Mammary microvascular endothelial cell (primary cell): ENCODE data around the gene CYLC1. TPM values are rescaled to one million over a fixed set of nuclear protein-coding genes. Genes with fewer than 3 reads are reported as not detected.

Experiments used
- total RNA-seq: library from RNA; depleted of rRNA; stranded (reverse); fragments of >200 nt; gene quantifications from 2 replicates; pipeline ENCODE4 v1.2.3, GENCODE V29; 2015

Gene CYLC1
- total RNA-seq: not detected in 2 replicates

DNA sequence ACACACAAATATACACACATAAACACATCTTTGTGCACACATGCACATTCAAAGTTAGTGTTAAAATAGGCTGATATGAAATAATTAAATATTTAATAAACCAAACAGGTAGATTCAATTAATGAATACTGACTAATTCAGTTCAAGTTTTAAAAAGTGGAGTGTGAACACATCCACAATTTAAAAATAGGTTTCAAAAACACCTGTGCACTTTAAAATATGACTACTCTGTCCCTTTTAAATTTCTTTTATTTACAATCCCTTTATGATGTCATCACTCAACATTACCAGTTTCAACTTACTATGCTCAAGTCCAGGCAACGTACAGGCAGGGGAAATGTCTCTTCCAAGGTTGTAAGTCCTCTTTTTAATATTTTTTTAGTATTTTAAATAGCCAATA, at the start of gene CYLC1:
Gene CYLC1, plus strand, starts transcription at position 301 of the 400 bp plus-strand sequence. Its CDS starts 37 bp downstream, at position 338.

